Activated T-cell treated with anti-CD3 and anti-CD28 coated beads, Interleukin-2, amount 50 U/mL, for 24 hours (primary cell): ENCODE measurements around the gene IL7R.
A peak's percentile ranks its signal among the peaks of the same experiment; 100 is the strongest.
"Not testable (repeated sequence)": the region's sequence is repeated elsewhere in the genome, so short reads cannot be mapped to it uniquely, and the experiment has no call there.

Source experiments
- DNase-seq: peaks from one replicate; pipeline ENCODE4 v3.0.0-alpha.2; 2020
- H3K27ac Mint-ChIP-seq: 2 replicates; pipeline ENCODE4 v1.8.0; 2020; ENCODE audit warnings: mild to moderate bottlenecking, mixed read lengths
- H3K27me3 Mint-ChIP-seq: 2 replicates; pipeline ENCODE4 v1.8.0; 2020; ENCODE audit warnings: mixed read lengths
- H3K36me3 Mint-ChIP-seq: 2 replicates; pipeline ENCODE4 v1.8.0; 2020; ENCODE audit warnings: low read depth, mixed read lengths
- H3K4me1 Mint-ChIP-seq: 2 replicates; pipeline ENCODE4 v1.8.0; 2020; ENCODE audit warnings: low read depth, mixed read lengths
- H3K4me3 Mint-ChIP-seq: 2 replicates; pipeline ENCODE4 v1.8.0; 2020; ENCODE audit warnings: mild to moderate bottlenecking, moderate library complexity, mixed read lengths
- H3K9me3 Mint-ChIP-seq: 2 replicates; pipeline ENCODE4 v1.8.0; 2020; ENCODE audit warnings: mixed read lengths

IL7R gene

DNA sequence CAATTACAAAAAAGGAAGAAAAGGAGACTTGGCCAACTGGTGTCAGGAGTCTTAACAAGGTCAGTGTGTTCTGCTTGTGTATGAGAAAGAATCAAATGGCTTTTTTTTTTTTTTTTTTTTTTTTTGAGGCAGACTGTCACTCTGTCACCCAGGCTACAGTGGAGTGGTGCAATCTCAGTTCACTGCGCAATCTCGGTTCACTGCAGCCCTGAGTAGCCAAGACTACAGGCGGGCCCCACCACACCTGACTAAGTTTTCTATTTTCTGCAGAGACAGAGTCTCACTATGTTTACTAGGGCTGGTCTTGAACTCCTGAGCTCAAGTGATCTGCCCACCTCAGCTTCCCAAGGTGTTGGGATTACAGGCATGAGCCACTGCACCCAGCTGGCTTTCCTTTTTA is 3.1 kb upstream of the IL7R start:
- DNase-seq = peak; percentile 72
- H3K27ac Mint-ChIP-seq = peak overlapping the region; percentile 100

DNA sequence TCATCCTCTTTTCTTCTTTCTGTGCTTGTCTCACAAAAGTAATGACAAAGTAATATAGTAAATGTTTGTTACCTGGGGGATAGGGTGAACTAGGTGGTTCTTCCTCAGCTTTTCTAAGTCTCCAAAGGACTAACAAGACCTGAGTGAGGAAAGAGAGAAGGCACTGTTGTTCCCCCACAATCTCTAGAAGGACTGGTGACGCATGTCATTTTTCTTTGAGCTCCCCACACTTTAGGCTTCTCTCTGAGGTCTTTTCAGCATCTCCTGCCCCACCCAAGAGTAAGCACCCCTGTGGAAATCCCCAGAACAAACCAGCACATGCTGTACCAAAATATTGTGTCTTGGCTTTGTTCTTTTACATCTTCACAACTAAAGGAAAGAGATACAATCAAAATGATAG is 2.4 kb upstream of the IL7R start:
- Mint-ChIP-seq H3K27ac (peak overlapping the region; percentile 100), H3K36me3 (peaks cover 85% of the 10 kb centered on the region), H3K4me3 (peak overlapping the region; percentile 92), H3K9me3 (peaks cover 7% of the 10 kb centered on the region), H3K4me1 (peaks cover 91% of the 10 kb centered on the region), H3K27me3 (no peaks in the 10 kb centered on the region)
- no peak for DNase-seq

More for the DNA sequence above, 3.1 kb upstream of the IL7R start:
- no peaks in the 10 kb centered on the region for H3K27me3 Mint-ChIP-seq
- peak overlapping the region; percentile 92 for H3K4me3 Mint-ChIP-seq
- H3K9me3 Mint-ChIP-seq = peaks cover 9% of the 10 kb centered on the region
- peaks cover 87% of the 10 kb centered on the region for H3K4me1 Mint-ChIP-seq
- H3K36me3 Mint-ChIP-seq = peaks cover 81% of the 10 kb centered on the region

DNA sequence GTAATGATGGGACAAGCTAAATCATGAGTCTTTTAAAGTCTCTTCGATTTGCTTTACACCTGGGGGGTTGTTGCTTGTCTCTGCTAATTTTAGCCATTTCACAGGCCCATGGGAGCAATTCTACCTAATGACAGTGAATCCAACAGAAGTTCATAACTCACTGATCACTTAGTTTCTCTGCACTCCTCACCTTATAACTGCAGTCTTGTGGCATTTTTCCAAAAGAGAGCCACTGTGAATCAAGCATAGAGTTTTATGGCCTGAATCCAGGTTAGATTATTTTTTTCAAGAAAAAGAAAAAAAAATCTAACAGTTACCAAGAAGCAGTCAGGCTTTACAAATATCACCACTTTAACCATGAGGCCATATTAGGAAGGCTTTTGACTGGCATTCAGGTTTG is 1.5 kb upstream of the IL7R start:
- peak overlapping the region; percentile 100 for H3K27ac Mint-ChIP-seq
- peaks cover 5% of the 10 kb centered on the region for H3K9me3 Mint-ChIP-seq
- no peaks in the 10 kb centered on the region for H3K27me3 Mint-ChIP-seq
- peaks cover 94% of the 10 kb centered on the region for H3K4me1 Mint-ChIP-seq
- peaks cover 88% of the 10 kb centered on the region for H3K36me3 Mint-ChIP-seq
- DNase-seq = no peak
- H3K4me3 Mint-ChIP-seq = peak overlapping the region; percentile 92

DNA sequence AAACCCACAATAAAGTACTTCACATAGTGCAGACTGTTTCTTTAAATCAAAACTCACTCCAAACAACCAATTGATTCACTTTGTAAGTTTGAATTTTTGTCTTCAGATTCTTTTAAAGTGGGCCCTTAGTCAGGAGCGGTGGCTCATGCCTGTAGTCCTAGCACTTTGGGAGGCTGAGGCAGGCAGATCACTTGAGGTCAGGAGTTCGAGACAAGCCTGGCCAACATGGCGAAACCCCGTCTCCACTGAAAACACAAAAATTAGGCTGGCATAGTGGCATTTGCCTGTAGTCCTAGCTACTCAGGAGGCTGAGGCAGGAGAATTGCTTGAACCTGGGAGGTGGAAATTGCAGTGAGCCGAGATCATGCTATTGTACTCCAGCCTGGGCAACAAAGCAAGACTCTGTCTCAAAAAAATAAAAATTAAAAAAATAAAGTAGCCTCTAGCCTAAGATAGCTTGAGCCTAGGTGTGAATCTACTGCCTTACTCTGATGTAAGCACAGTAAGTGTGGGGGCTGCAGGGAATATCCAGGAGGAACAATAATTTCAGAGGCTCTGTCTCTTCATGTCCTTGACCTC is 416 bp upstream of the IL7R start:
- Mint-ChIP-seq H3K4me3 (peak overlapping the region; percentile 92), H3K27ac (peak overlapping the region; percentile 100), H3K36me3 (peaks cover 88% of the 10 kb centered on the region), H3K4me1 (peaks cover 94% of the 10 kb centered on the region)
- not testable (repeated sequence) for H3K9me3 Mint-ChIP-seq, H3K27me3 Mint-ChIP-seq
- peak; percentile 62 for DNase-seq

DNA sequence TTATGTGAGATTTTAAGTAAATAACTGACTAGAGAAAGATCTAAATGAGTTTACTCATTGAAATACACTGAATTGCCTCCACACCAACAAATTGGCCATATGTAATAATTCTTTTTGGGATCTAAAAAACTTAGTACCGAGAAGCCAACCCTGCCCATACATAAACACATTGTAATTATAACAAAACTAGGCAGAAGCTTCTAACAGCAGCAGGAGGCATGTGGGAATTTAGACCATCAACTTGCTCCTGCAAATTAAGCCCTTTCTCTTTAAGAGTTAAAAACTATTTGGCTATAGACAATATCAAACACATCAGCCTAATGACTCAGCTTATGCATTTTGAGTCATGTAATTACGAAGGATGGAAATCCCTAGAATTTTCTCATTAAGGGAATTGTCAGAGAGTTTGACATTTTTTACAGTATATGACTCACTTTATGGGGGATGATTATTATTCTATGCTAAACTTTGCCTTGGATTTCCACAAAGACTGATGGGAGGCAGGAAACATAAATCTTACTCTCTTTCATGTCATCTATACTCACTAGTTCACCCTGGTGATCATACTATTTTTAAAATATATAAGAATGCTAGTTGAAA is 1.0 kb downstream of the IL7R start:
- DNase-seq = no peak
- Mint-ChIP-seq H3K27ac (peak overlapping the region; percentile 100), H3K9me3 (no peaks in the 10 kb centered on the region), H3K4me3 (peak overlapping the region; percentile 92), H3K4me1 (peaks cover 94% of the 10 kb centered on the region), H3K36me3 (peaks cover 91% of the 10 kb centered on the region), H3K27me3 (no peaks in the 10 kb centered on the region)

DNA sequence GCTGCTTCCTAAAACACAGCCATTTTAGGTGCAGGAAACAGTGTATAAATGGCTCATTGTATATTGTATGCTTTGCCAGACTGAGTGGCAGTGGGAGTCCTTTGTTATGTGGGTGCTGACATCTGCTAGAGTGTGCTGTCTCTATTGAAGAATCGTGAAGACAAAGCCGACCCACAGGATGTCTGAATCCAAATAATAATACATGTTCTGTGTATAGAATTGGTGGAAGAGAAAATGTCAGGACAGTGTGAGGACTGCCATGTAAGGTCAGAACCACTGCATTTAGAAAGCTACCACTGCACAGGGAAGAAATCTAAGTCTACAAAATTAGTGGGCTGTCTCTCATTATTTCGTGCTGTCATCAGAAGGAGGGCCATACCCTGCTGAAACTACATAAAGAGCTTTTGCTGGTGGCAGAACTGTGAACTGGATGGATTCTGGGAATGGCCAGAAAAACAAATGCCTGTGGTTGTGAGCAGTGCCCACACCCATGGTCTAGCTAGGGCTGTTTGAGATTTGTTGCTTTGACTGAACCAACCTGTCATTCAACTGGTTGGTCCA is 2.5 kb downstream of the IL7R start:
- Mint-ChIP-seq H3K27me3 (no peaks in the 10 kb centered on the region), H3K36me3 (peaks cover 91% of the 10 kb centered on the region), H3K27ac (peak overlapping the region; percentile 95), H3K9me3 (peaks cover 6% of the 10 kb centered on the region), H3K4me1 (peaks cover 93% of the 10 kb centered on the region), H3K4me3 (peak overlapping the region; percentile 92)
- no peak for DNase-seq

DNA sequence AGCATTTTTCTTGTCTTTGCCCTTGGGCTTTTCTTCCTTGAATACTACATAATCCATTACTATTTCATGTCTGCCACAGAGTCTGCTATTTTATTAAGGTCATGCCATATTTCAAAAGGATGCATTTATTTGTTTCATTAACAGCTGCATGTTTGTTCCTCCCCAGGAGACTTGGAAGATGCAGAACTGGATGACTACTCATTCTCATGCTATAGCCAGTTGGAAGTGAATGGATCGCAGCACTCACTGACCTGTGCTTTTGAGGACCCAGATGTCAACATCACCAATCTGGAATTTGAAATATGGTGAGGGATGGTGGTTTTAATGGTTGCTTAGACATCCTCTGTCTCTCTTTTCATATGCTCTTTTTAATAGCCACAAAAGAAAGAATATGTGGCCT is 4.0 kb downstream of the IL7R start:
- no peaks in the 10 kb centered on the region for H3K27me3 Mint-ChIP-seq
- peak overlapping the region; percentile 95 for H3K27ac Mint-ChIP-seq
- peak overlapping the region; percentile 92 for H3K4me3 Mint-ChIP-seq
- no peak for DNase-seq
- H3K4me1 Mint-ChIP-seq = peaks cover 91% of the 10 kb centered on the region
- H3K9me3 Mint-ChIP-seq = peaks cover 13% of the 10 kb centered on the region
- H3K36me3 Mint-ChIP-seq = peaks cover 90% of the 10 kb centered on the region

DNA sequence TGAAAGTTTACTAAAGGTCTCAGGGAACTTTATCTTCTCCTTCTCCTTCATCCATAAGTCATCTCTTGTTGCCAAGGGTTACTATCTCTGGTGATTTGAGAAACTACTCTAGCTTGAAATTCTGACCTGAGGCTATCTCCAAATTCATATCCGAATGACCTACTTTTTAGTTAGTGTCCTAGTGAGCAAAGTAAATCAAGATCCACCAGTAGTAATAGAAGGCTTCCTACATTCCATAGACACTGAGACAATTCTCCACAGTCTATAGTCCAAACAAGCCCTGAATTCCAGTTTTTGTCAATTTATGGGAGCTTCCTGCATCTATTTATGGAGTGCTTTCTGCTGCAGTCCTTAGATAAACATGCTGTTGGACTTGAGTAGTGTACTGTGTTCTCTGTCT is 5.0 kb downstream of the IL7R start:
- H3K27me3 Mint-ChIP-seq = no peaks in the 10 kb centered on the region
- DNase-seq = no peak
- peak overlapping the region; percentile 95 for H3K27ac Mint-ChIP-seq
- H3K4me1 Mint-ChIP-seq = peaks cover 91% of the 10 kb centered on the region
- peak overlapping the region; percentile 92 for H3K4me3 Mint-ChIP-seq
- peaks cover 92% of the 10 kb centered on the region for H3K36me3 Mint-ChIP-seq
- peaks cover 13% of the 10 kb centered on the region for H3K9me3 Mint-ChIP-seq

DNA sequence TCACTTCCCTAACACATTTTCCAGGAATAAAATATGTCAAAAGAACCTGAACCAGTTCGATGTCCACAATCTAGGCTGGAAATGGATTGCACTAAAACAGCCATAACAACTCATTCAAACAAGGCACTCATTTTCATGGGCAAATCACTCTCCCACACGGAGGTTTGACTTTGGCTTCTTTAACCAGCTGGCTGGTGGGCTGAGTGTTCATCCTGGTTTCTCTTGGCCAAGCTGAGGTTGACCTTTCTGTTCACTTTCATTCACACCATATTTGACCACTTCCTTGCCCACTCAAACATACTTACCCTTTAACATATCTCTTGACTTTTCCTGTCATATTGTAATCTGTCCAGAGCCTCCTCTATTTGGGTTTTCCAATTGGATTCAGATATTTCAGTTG is 5.4 kb downstream of the IL7R start:
- no peak for DNase-seq
- Mint-ChIP-seq H3K27me3 (no peaks in the 10 kb centered on the region), H3K4me3 (peak overlapping the region; percentile 92), H3K9me3 (peaks cover 13% of the 10 kb centered on the region), H3K36me3 (peaks cover 92% of the 10 kb centered on the region), H3K4me1 (peaks cover 89% of the 10 kb centered on the region), H3K27ac (peak overlapping the region; percentile 95)

DNA sequence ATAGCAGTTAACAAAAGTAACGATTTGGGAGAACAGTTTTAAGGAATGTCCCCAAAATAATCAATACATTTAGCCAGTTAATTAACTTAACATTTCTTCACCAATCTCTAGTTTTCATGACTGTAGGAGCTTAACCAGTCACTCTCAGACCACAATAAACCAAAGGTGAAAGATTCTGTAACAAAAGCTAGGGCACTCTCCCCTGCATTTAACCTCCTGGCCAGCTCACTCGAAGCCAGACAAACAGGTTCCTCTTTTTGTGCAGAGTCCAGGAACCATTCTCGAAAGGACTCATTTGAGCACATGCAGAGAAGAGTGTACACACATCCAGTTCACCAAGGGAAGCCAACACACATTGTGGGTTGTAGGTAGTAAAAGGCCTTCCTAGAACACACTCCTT is 6.5 kb downstream of the IL7R start:
- Mint-ChIP-seq H3K4me3 (peak overlapping the region; percentile 92), H3K27ac (peak overlapping the region; percentile 95), H3K9me3 (peaks cover 13% of the 10 kb centered on the region), H3K36me3 (peaks cover 92% of the 10 kb centered on the region), H3K27me3 (no peaks in the 10 kb centered on the region), H3K4me1 (peaks cover 90% of the 10 kb centered on the region)
- DNase-seq = no peak

DNA sequence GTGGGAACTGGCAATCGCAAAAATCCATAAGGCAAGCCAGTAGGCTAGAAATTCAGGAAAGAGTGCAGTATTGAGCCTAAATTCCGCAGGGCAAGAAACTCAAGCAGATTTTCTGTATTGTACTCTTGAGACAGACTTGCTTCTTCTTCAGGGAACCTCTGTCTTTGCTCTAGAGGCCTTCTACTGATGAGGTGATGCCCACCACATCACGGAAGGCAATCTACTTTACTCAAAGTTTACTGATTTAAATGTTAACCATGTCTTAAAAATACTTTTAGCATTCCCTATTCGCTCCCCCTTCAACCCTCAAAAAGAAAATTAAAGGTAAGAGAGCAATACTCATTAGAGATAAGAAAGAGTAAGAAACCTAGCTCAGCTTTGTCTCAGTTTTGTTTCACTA is 11.3 kb downstream of the IL7R start:
- Mint-ChIP-seq H3K36me3 (peaks cover 94% of the 10 kb centered on the region), H3K27me3 (no peaks in the 10 kb centered on the region), H3K4me3 (no peak overlapping the region), H3K27ac (peak overlapping the region; percentile 84), H3K4me1 (peaks cover 83% of the 10 kb centered on the region), H3K9me3 (peaks cover 22% of the 10 kb centered on the region)
- DNase-seq = no peak

DNA sequence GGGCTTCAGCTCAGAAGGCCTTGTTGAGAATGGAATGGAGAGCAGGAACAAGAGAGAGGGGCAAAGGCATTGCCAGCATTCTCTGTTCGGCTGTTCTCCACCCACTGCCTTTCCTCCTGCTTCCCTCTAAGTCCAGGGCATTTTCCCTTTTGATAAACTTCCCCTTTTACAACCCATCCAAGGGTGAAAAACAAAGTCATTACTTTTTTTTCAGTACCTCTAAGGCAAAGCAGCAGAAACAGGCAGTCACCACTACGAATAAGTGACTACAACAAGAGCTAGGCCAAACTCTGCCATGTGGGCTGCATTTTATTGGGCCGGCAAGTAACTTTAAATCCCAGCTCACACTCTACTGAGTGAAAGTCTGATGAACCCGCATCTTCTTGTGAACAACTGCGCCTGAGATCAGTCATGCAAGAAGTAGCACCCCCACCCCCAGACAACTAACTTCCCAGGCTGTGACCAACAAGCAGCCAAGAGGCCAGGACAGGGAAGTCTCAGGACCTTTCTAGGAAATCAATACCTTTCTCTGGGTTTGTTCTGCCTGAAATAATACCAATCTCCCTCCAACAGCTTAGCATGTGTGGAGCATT is 13.1 kb downstream of the IL7R start:
- H3K36me3 Mint-ChIP-seq = peaks cover 95% of the 10 kb centered on the region
- no peak for DNase-seq
- no peak overlapping the region for H3K4me3 Mint-ChIP-seq
- no peaks in the 10 kb centered on the region for H3K27me3 Mint-ChIP-seq
- H3K27ac Mint-ChIP-seq = peak overlapping the region; percentile 84
- peaks cover 21% of the 10 kb centered on the region for H3K9me3 Mint-ChIP-seq
- peaks cover 85% of the 10 kb centered on the region for H3K4me1 Mint-ChIP-seq

DNA sequence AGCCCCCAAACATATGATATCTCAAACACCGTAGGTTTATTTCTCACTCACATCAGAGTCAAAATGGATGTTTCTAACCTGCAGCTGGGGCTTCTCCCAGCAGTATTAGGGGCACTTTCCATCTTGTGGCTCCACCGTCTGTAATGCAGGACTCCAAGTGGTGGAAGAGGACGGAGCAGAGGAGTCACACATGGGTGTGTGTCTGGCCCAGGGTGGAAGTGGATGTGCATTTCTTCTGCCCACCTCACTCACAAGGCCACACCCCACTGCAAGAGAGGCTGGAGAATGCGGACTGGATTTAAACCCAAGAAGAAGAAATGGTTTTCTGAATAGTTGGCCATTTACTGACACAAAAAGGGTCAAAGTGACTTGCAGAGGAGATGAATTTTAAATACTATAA is 13.9 kb downstream of the IL7R start:
- Mint-ChIP-seq H3K27ac (peak overlapping the region; percentile 84), H3K36me3 (peaks cover 95% of the 10 kb centered on the region), H3K4me3 (no peak overlapping the region)

DNA sequence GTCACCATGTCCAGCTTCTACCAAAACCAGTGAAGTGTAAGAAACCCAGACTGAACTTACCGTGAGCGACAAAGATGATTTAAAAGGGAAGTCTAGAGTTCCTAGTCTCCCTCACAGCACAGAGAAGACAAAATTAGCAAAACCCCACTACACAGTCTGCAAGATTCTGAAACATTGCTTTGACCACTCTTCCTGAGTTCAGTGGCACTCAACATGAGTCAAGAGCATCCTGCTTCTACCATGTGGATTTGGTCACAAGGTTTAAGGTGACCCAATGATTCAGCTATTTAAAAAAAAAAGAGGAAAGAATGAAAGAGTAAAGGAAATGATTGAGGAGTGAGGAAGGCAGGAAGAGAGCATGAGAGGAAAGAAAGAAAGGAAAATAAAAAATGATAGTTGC is 19.8 kb downstream of the IL7R start:
- H3K9me3 Mint-ChIP-seq = peaks cover 23% of the 10 kb centered on the region
- no peak overlapping the region for H3K4me3 Mint-ChIP-seq
- DNase-seq = no peak
- H3K36me3 Mint-ChIP-seq = peaks cover 99% of the 10 kb centered on the region
- H3K27me3 Mint-ChIP-seq = no peaks in the 10 kb centered on the region
- peak overlapping the region; percentile 89 for H3K27ac Mint-ChIP-seq
- H3K4me1 Mint-ChIP-seq = peaks cover 90% of the 10 kb centered on the region

More for the DNA sequence above, 13.9 kb downstream of the IL7R start:
- H3K27me3 Mint-ChIP-seq = no peaks in the 10 kb centered on the region
- peaks cover 86% of the 10 kb centered on the region for H3K4me1 Mint-ChIP-seq
- DNase-seq = no peak
- peaks cover 18% of the 10 kb centered on the region for H3K9me3 Mint-ChIP-seq

DNA sequence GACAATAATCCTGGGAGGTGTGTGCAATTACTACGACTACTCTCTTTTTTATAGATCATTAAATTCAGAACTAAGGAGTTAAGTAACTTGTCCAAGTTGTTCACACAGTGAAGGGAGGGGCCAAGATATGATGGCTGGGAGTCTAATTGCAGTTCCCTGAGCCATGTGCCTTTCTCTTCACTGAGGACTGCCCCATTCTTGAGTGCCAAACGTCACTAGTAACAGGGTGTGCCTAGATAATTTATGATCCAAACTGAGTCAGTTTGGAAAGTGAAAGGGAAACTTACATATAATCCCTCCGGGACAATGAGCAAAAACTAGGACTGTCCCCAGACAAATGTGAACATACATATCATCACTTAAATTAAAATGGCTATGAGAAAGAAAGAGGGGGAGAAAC is 20.2 kb downstream of the IL7R start:
- peaks cover 90% of the 10 kb centered on the region for H3K4me1 Mint-ChIP-seq
- H3K36me3 Mint-ChIP-seq = peaks cover 94% of the 10 kb centered on the region
- peaks cover 21% of the 10 kb centered on the region for H3K9me3 Mint-ChIP-seq
- no peaks in the 10 kb centered on the region for H3K27me3 Mint-ChIP-seq
- peak overlapping the region; percentile 89 for H3K27ac Mint-ChIP-seq
- no peak overlapping the region for H3K4me3 Mint-ChIP-seq
- no peak for DNase-seq
